ENCODE measurements around the gene OR4A5. TPM values are rescaled to one million over a fixed set of nuclear protein-coding genes. Genes with fewer than 3 reads are reported as not detected.
"Not testable (repeated sequence)": the region's sequence is repeated elsewhere in the genome, so short reads cannot be mapped to it uniquely, and the experiment has no call there.

The OR4A5 gene, protein sequence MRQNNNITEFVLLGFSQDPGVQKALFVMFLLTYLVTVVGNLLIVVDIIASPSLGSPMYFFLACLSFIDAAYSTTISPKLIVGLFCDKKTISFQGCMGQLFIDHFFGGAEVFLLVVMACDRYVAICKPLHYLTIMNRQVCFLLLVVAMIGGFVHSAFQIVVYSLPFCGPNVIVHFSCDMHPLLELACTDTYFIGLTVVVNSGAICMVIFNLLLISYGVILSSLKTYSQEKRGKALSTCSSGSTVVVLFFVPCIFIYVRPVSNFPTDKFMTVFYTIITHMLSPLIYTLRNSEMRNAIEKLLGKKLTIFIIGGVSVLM
- not detected in 2 replicates for total RNA-seq
- not detected for polyA plus RNA-seq (2012)

DNA sequence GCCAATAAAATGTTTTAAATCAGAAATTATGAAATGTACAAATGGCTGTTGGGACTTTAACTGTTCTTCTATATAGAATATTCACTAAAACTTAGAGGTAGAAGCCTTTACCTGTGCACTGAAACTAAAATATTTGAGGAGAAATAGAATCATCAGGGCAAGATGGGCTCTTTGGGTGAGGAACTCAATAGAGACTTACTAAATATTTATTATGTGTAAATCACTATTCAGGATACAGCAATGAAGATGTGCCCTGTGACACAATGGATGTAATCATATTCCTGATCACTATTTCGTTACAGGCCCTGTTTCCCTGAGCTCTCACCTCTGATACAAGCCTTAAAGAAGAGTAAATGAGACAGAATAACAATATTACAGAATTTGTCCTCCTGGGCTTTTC is at the start of gene OR4A5:
TSS of gene OR4A5 (plus strand) at position 301 of the 400 bp plus-strand sequence. CDS start at position 354, 53 bp downstream.
- DNase-seq (ENCODE audit: low read depth) = not testable (repeated sequence)

DNA sequence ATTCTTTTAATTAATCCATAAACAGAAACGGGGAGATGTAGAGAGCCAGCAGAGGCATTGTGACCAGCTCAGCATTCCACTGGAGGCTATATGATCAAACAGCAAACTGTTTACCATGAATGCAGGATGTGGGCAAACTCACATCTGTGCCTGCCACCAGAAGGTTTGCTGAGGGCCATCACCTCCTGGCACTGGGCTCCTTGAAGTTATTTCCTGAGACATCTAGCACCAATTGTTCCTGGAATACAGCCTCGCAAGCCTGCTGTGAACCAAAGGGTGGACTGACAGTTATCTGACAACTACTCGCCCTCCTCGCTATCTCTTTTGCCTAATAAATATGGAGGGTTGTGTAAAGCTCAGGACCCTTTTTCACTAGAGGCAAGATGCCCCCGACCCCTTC is 13.5 kb downstream of the OR4A5 start:
- DNase-seq (ENCODE audit: low read depth) = not testable (repeated sequence)

Other genes starting within 250 kb of the OR4A5 start
- gene OR4C46, start 102.8 kb upstream of the OR4A5 start, total RNA-seq = not detected in 2 replicates